ENCODE data around the gene NELL1.

Gene NELL1

DNA sequence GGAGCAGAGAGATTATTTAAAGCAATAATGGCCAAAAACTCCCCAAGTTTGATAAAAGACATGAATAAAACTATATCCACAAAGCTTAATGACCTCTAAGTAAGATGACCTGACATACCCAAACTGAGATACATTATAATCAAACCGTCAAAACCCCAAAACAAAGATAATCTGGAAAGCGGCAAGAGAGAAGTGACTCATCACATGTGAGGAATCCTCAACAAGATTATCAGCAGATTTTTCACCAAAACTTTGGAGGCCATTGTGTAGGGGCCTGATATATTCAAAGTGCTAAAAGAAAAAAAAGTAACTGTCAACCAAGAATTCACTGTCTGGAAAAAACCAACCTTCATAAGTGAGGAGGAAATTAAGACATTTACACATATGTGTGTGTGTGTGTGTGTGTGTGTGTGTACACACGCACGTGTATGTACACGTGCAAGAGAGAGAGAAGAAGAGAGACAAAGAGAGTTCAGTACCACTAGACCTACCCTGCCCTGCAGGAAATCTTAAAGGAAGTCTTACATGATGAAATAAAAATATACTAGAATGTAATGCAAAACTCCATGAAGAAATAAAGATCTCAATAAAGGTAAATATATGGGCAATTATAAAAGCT, 752.4 kb downstream of the NELL1 start:
- H3K4me3 Mint-ChIP-seq: no peak overlapping the region
- no peaks in the 10 kb centered on the region for H3K27me3 Mint-ChIP-seq (ENCODE audit: low read depth)
- TF ChIP-seq, protein P1, sequence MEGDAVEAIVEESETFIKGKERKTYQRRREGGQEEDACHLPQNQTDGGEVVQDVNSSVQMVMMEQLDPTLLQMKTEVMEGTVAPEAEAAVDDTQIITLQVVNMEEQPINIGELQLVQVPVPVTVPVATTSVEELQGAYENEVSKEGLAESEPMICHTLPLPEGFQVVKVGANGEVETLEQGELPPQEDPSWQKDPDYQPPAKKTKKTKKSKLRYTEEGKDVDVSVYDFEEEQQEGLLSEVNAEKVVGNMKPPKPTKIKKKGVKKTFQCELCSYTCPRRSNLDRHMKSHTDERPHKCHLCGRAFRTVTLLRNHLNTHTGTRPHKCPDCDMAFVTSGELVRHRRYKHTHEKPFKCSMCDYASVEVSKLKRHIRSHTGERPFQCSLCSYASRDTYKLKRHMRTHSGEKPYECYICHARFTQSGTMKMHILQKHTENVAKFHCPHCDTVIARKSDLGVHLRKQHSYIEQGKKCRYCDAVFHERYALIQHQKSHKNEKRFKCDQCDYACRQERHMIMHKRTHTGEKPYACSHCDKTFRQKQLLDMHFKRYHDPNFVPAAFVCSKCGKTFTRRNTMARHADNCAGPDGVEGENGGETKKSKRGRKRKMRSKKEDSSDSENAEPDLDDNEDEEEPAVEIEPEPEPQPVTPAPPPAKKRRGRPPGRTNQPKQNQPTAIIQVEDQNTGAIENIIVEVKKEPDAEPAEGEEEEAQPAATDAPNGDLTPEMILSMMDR (IDR thresholded peaks at IDR 0.05; ENCODE audit: unreplicated experiment in 3 of 3): no peak
- H3K36me3 Mint-ChIP-seq (ENCODE audit: low read depth): no peaks in the 10 kb centered on the region
- H3K27ac Mint-ChIP-seq: no peak overlapping the region
- no peaks in the 10 kb centered on the region for H3K9me3 Mint-ChIP-seq
- no peaks in the 10 kb centered on the region for H3K4me1 Mint-ChIP-seq

DNA sequence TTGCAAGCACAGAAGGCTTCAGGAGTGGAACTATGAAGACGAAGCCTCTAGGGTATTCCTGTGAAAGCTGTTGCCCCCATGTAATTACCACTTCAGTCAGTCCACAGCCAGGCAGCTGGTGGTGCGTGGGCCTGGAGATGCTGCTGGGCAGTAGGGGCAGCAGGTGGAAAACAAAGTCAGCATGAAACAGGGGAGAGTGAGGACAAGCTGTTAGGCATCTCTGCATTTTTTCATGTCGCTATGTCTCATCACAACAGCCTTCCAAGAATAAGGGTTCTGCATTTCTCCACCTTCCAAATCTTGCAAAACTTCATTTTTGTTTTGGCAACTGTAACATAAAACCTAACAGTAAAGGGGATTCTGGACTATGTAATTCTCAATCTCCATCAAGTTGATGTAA, 757.5 kb downstream of the NELL1 start:
- TF ChIP-seq, protein P1 (IDR thresholded peaks at IDR 0.05; ENCODE audit: unreplicated experiment in 3 of 3): no peak
- no peak overlapping the region for H3K4me3 Mint-ChIP-seq

DNA sequence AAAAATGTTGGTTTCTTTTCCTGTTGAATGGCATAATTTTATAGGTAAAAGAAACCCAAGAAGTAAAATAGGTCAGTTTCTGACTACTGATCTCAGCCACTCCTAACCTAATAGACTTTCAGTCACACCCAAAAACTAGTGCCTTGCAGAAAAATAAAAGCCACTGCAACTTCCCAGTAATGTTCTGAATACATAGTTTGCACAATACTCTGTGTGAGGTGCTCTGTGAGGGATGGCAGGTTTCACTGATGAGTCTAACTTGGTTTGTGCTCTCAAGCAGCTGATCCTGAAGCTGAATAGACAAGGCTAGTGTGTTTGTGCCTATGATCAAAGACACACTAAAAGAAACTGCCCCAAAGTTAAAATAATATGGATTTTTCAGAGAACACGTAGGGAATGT, 758.3 kb downstream of the NELL1 start:
- Mint-ChIP-seq H3K4me3 (no peak overlapping the region), H3K4me1 (no peaks in the 10 kb centered on the region), H3K9me3 (no peaks in the 10 kb centered on the region), H3K27ac (no peak overlapping the region), H3K36me3 (ENCODE audit: low read depth) (no peaks in the 10 kb centered on the region), H3K27me3 (ENCODE audit: low read depth) (no peaks in the 10 kb centered on the region)
- TF ChIP-seq, protein P1 (IDR thresholded peaks at IDR 0.05; ENCODE audit: unreplicated experiment in 3 of 3): no peak

More for the DNA sequence above, 757.5 kb downstream of the NELL1 start:
- Mint-ChIP-seq H3K36me3 (ENCODE audit: low read depth) (no peaks in the 10 kb centered on the region), H3K27ac (no peak overlapping the region), H3K4me1 (no peaks in the 10 kb centered on the region), H3K9me3 (no peaks in the 10 kb centered on the region), H3K27me3 (ENCODE audit: low read depth) (no peaks in the 10 kb centered on the region)

DNA sequence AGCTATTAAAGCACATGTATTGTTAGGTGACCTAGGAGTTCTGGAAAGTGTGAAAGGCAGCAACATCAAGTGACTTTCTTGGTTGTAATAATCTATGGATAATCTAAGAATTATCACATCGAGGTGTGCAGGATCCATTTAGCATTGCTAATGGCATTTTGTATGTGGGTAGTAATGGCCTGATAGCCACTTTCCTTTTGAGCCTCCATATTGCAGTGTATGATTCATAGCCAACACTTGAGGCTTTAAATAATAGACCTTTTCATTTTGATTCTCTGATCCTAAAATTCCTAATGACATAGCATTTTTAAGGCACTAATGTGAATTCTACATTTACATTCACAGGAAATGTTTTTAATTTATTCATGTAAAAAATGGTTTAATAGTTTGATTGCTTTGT, 759.4 kb downstream of the NELL1 start:
- Mint-ChIP-seq H3K4me3 (no peak overlapping the region), H3K27ac (no peak overlapping the region), H3K9me3 (no peaks in the 10 kb centered on the region), H3K4me1 (no peaks in the 10 kb centered on the region), H3K27me3 (ENCODE audit: low read depth) (no peaks in the 10 kb centered on the region), H3K36me3 (ENCODE audit: low read depth) (no peaks in the 10 kb centered on the region)
- TF ChIP-seq, protein P1 (IDR thresholded peaks at IDR 0.05; ENCODE audit: unreplicated experiment in 3 of 3): no peak

DNA sequence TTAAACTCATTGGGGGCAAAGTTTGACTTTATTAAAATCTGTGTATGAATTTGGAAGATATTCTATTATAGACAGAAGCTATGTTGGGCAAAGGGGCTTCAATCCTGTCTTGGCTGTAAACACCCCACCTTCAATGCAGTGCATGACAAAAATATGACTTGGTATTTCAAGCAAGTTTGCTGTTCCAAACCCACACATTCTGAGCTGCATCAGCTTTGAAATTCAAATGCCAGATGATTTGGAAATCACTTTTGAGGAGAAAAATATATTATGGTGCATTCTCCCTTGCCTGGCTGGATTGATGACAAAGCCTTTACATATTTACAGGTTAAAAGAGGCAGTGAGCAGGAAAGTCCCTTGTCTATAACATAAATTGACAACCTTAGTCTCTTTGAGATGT, 760.0 kb downstream of the NELL1 start:
- Mint-ChIP-seq H3K4me1 (no peaks in the 10 kb centered on the region), H3K36me3 (ENCODE audit: low read depth) (no peaks in the 10 kb centered on the region), H3K27me3 (ENCODE audit: low read depth) (no peaks in the 10 kb centered on the region), H3K4me3 (no peak overlapping the region), H3K9me3 (no peaks in the 10 kb centered on the region), H3K27ac (no peak overlapping the region)
- TF ChIP-seq, protein P1 (IDR thresholded peaks at IDR 0.05; ENCODE audit: unreplicated experiment in 3 of 3): no peak

DNA sequence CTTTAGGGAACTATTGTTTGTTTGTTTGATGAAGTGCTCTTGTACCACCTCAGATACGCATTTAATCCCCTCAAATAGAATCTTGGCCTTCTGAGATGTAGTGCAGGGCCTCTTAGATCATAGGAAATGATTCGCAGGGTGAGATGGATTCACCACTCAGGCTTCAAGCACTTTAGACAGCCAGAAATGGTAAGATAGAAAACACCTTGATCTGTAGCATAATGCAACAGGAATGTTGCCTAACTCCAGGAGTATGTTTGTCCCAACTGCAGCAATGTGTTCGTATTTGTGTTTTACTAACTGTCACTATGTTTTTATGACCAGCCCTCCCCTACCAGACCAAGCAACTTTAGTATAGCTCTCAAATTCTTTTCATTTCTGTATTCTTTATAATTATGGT, 761.2 kb downstream of the NELL1 start:
- TF ChIP-seq, protein P1 (IDR thresholded peaks at IDR 0.05; ENCODE audit: unreplicated experiment in 3 of 3): no peak
- no peaks in the 10 kb centered on the region for H3K27me3 Mint-ChIP-seq (ENCODE audit: low read depth)
- no peak overlapping the region for H3K4me3 Mint-ChIP-seq
- H3K36me3 Mint-ChIP-seq (ENCODE audit: low read depth): no peaks in the 10 kb centered on the region
- no peaks in the 10 kb centered on the region for H3K9me3 Mint-ChIP-seq
- no peaks in the 10 kb centered on the region for H3K4me1 Mint-ChIP-seq
- no peak overlapping the region for H3K27ac Mint-ChIP-seq
